HepG2 (cell line): ENCODE data around the gene TLR9. TPM values are rescaled to one million over a fixed set of nuclear protein-coding genes. Genes with fewer than 3 reads are reported as not detected.
A peak's percentile ranks its signal among the peaks of the same experiment; 100 is the strongest.

Experiments used
- ARNT2 ChIP-seq: sonication (generic); formaldehyde crosslinking; IDR thresholded peaks from 2 replicates; pipeline ENCODE4 v1.8.0; 2022; ENCODE audit warnings: mild to moderate bottlenecking, low read depth, missing genetic modification reagents, moderate library complexity
- ATF1 ChIP-seq: IDR thresholded peaks from 2 replicates; pipeline ENCODE4 v1.6.1; 2016; ENCODE audit warnings: mild to moderate bottlenecking, control low read depth
- CEBPG ChIP-seq: IDR thresholded peaks from 2 replicates; pipeline ENCODE4 v1.6.1; 2016
- FOSL2 ChIP-seq: sonication (generic); formaldehyde crosslinking; IDR thresholded peaks from 2 replicates; pipeline ENCODE4 v1.4.0; 2020; ENCODE audit warnings: missing genetic modification reagents
- HHEX ChIP-seq: IDR thresholded peaks from 2 replicates; pipeline ENCODE4 v1.6.1; 2016; ENCODE audit warnings: control low read depth
- JARID2 ChIP-seq: sonication (generic); formaldehyde crosslinking; IDR thresholded peaks from 2 replicates; pipeline ENCODE4 v1.8.1; 2023; ENCODE audit warnings: missing genetic modification reagents, inconsistent platforms; ENCODE audit not compliant: insufficient replicate concordance
- KLF9 ChIP-seq: IDR thresholded peaks from 2 replicates; pipeline ENCODE4 v1.6.1; 2016; ENCODE audit warnings: low read depth
- MAFF ChIP-seq: IDR thresholded peaks from 2 replicates; pipeline ENCODE4 v1.6.1; 2011; ENCODE audit warnings: low read depth, low read length, improper control_type of control experiment
- MED8 ChIP-seq: sonication (generic); formaldehyde crosslinking; IDR thresholded peaks from 2 replicates; pipeline ENCODE4 v1.8.1; 2023; ENCODE audit warnings: mild to moderate bottlenecking, missing genetic modification reagents; ENCODE audit not compliant: insufficient replicate concordance
- NCOA1 ChIP-seq: sonication (generic); formaldehyde crosslinking; IDR thresholded peaks from 2 replicates; pipeline ENCODE4 v1.9.0; 2021; ENCODE audit warnings: missing genetic modification reagents
- PHB2 ChIP-seq: fragments of 450-650 bp; IDR thresholded peaks from 2 replicates; pipeline ENCODE4 v1.6.1; 2018; ENCODE audit not compliant: partially characterized antibody
- PHF20 ChIP-seq: sonication (generic); formaldehyde crosslinking; IDR thresholded peaks from 2 replicates; pipeline ENCODE4 v1.5.0; 2020; ENCODE audit warnings: mild to moderate bottlenecking, missing genetic modification reagents
- RAD21 ChIP-seq: fragments of 450-650 bp; formaldehyde crosslinking; IDR thresholded peaks from 2 replicates; pipeline ENCODE4 v1.5.0; 2020; ENCODE audit warnings: mild to moderate bottlenecking
- RFX1 ChIP-seq: fragments of 450-650 bp; IDR thresholded peaks from 2 replicates; pipeline ENCODE4 v1.6.1; 2017
- SMC3 ChIP-seq: IDR thresholded peaks from 2 replicates; pipeline ENCODE4 v1.6.1; 2011; ENCODE audit warnings: low read length, improper control_type of control experiment
- SRF ChIP-seq: IDR thresholded peaks from 2 replicates; pipeline ENCODE4 v1.6.1; 2011; ENCODE audit warnings: mild to moderate bottlenecking, low read depth, low read length, moderate library complexity
- ZBTB33 ChIP-seq: sonication (generic); formaldehyde crosslinking; IDR thresholded peaks from 2 replicates; pipeline ENCODE4 v1.4.0; 2020; ENCODE audit warnings: missing genetic modification reagents
- ZNF205 ChIP-seq: IDR thresholded peaks from 2 replicates; pipeline ENCODE4 v1.6.1; 2018; ENCODE audit warnings: missing biosample characterization, missing genetic modification reagents
- ZNF235 ChIP-seq: sonication (generic); formaldehyde crosslinking; IDR thresholded peaks from 2 replicates; pipeline ENCODE4 v1.8.1; 2023; ENCODE audit warnings: mild to moderate bottlenecking, missing genetic modification reagents, borderline replicate concordance
- ZNF382 ChIP-seq: sonication (generic); formaldehyde crosslinking; IDR thresholded peaks from 2 replicates; pipeline ENCODE4 v1.5.0; 2020; ENCODE audit warnings: missing genetic modification reagents, mild to moderate bottlenecking, borderline replicate concordance
- ZNF430 ChIP-seq: sonication (generic); formaldehyde crosslinking; IDR thresholded peaks from 2 replicates; pipeline ENCODE4 v1.9.0; 2021; ENCODE audit warnings: mild to moderate bottlenecking, missing genetic modification reagents
- ZNF564 ChIP-seq: sonication (generic); formaldehyde crosslinking; IDR thresholded peaks from 2 replicates; pipeline ENCODE4 v1.8.1; 2023; ENCODE audit warnings: mild to moderate bottlenecking, missing genetic modification reagents
- polyA plus RNA-seq, 8 experiments: library from polyadenylated mRNA; depleted of rRNA in 3 of 8; stranded (reverse) in 7 of 8; unstranded in 1 of 8; fragments of >200 nt; fragmentation: Illumina TruSeq in 4 of 8; extraction: Trizol in 4 of 8; gene quantifications; 2 replicates each; pipeline versions ENCODE4 v1.2.1 to v1.2.3, GENCODE V29; 2011 to 2016; ENCODE audit warnings: low read depth in 4 of 8, missing spikeins in 1 of 8, mixed read lengths in 1 of 8; ENCODE audit not compliant: insufficient read depth in 1 of 8
- total RNA-seq, 5 experiments: library from RNA; depleted of rRNA; stranded (reverse); fragments of >200 nt; fragmentation: Illumina TruSeq; extraction: Trizol; gene quantifications; 2 replicates each; pipeline ENCODE4 v1.2.3, GENCODE V29; 2016; ENCODE audit warnings: low read depth in 1 of 5
- TF ChIP-seq, protein P1 (sequence below): sonication (generic); formaldehyde crosslinking; IDR thresholded peaks from 2 replicates; pipeline ENCODE4 v1.4.0; 2020; ENCODE audit warnings: mild to moderate bottlenecking, missing genetic modification reagents
- TF ChIP-seq, protein P2 (sequence below): sonication (generic); formaldehyde crosslinking; conservative IDR thresholded peaks from 2 replicates; pipeline ENCODE4 v1.8.0; 2022; ENCODE audit warnings: low read depth, missing genetic modification reagents
- TF ChIP-seq, protein P3 (sequence below): sonication (generic); formaldehyde crosslinking; IDR thresholded peaks from 2 replicates; pipeline ENCODE4 v1.4.0; 2020; ENCODE audit warnings: mild to moderate bottlenecking, missing genetic modification reagents

The TLR9 gene
- total and polyA plus RNA-seq, 2 of the 13 experiments (the other 11 are each of a cell fraction or from before 2014, with no cell fraction given): not detected

- TF ChIP-seq PHF20 (CRISPR knock-in tag) (no peak; the same call in 1 of the 2 replicates), JARID2 (no peak), NCOA1 (CRISPR knock-in tag) (no peak), CEBPG (CRISPR knock-in tag) (no peak), RAD21 (CRISPR knock-in tag) (peak; percentile 88), ZNF382 (CRISPR knock-in tag) (no peak), ATF1 (CRISPR knock-in tag) (no peak), ZNF205 (no peak), ARNT2 (CRISPR knock-in tag) (0 out of 2 replicates have a peak, but pooled peaks have one; percentile 37), ZNF430 (CRISPR knock-in tag) (no peak), ZNF235 (CRISPR knock-in tag) (no peak), ZBTB33 (CRISPR knock-in tag) (peak; percentile 96), MAFF (no peak), PHB2 (no peak), HHEX (CRISPR knock-in tag) (no peak), SRF (no peak), KLF9 (CRISPR knock-in tag) (no peak), RFX1 (no peak), ZNF564 (CRISPR knock-in tag) (no peak), MED8 (CRISPR knock-in tag) (no peak), SMC3 (peak; percentile 19; the same call in 1 of the 2 replicates), FOSL2 (CRISPR knock-in tag) (0 out of 2 replicates have a peak, but pooled peaks have one; percentile 22)
- TF ChIP-seq, protein P1, sequence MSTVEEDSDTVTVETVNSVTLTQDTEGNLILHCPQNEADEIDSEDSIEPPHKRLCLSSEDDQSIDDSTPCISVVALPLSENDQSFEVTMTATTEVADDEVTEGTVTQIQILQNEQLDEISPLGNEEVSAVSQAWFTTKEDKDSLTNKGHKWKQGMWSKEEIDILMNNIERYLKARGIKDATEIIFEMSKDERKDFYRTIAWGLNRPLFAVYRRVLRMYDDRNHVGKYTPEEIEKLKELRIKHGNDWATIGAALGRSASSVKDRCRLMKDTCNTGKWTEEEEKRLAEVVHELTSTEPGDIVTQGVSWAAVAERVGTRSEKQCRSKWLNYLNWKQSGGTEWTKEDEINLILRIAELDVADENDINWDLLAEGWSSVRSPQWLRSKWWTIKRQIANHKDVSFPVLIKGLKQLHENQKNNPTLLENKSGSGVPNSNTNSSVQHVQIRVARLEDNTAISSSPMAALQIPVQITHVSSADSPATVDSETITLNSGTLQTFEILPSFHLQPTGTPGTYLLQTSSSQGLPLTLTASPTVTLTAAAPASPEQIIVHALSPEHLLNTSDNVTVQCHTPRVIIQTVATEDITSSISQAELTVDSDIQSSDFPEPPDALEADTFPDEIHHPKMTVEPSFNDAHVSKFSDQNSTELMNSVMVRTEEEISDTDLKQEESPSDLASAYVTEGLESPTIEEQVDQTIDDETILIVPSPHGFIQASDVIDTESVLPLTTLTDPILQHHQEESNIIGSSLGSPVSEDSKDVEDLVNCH (CRISPR knock-in tag): no peak
- TF ChIP-seq, protein P2, sequence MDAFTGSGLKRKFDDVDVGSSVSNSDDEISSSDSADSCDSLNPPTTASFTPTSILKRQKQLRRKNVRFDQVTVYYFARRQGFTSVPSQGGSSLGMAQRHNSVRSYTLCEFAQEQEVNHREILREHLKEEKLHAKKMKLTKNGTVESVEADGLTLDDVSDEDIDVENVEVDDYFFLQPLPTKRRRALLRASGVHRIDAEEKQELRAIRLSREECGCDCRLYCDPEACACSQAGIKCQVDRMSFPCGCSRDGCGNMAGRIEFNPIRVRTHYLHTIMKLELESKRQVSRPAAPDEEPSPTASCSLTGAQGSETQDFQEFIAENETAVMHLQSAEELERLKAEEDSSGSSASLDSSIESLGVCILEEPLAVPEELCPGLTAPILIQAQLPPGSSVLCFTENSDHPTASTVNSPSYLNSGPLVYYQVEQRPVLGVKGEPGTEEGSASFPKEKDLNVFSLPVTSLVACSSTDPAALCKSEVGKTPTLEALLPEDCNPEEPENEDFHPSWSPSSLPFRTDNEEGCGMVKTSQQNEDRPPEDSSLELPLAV: no peak
- TF ChIP-seq, protein P3, sequence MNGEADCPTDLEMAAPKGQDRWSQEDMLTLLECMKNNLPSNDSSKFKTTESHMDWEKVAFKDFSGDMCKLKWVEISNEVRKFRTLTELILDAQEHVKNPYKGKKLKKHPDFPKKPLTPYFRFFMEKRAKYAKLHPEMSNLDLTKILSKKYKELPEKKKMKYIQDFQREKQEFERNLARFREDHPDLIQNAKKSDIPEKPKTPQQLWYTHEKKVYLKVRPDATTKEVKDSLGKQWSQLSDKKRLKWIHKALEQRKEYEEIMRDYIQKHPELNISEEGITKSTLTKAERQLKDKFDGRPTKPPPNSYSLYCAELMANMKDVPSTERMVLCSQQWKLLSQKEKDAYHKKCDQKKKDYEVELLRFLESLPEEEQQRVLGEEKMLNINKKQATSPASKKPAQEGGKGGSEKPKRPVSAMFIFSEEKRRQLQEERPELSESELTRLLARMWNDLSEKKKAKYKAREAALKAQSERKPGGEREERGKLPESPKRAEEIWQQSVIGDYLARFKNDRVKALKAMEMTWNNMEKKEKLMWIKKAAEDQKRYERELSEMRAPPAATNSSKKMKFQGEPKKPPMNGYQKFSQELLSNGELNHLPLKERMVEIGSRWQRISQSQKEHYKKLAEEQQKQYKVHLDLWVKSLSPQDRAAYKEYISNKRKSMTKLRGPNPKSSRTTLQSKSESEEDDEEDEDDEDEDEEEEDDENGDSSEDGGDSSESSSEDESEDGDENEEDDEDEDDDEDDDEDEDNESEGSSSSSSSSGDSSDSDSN (CRISPR knock-in tag): peak; percentile 46
Measured at GRCh38 chr3:52231502-52232278, 6.2 kb upstream of the TLR9 start (continued).
